Breast epithelium (tissue), 4 donors: ENCODE measurements around the gene ITGAX. TPM values are rescaled to one million over a fixed set of nuclear protein-coding genes. Genes with fewer than 3 reads are reported as not detected.
"Not testable (repeated sequence)": the region's sequence is repeated elsewhere in the genome, so short reads cannot be mapped to it uniquely, and the experiment has no call there.

ENCODE experiments used
- DNase-seq, 2 donors: peaks; one replicate each; pipeline ENCODE4 v3.0.0-alpha.2; 2019; ENCODE audit warnings: low spot score in 2 of 2
- H3K27ac ChIP-seq, 2 donors: fragments of 200-600 bp; sonication (generic) in 1 of 2; one replicate each; pipeline ENCODE4 v1.5.1; 2016 to 2019; ENCODE audit warnings: mild to moderate bottlenecking in 1 of 2
- H3K27me3 ChIP-seq, 2 donors: fragments of 200-600 bp; sonication (generic) in 1 of 2; one replicate each; pipeline versions ENCODE4 v1.5.1 to v1.6.0; 2017 to 2019; ENCODE audit warnings: control low read depth in 1 of 2, mild to moderate bottlenecking in 1 of 2
- H3K36me3 ChIP-seq: fragments of 200-600 bp; one replicate; pipeline ENCODE4 v1.5.1; 2019
- H3K4me1 ChIP-seq, 2 donors: fragments of 200-600 bp; sonication (generic); one replicate each; pipeline ENCODE4 v1.5.1; 2016 to 2019; ENCODE audit warnings: control low read depth in 1 of 2
- H3K4me3 ChIP-seq, 3 donors: fragments of 200-600 bp; sonication (generic); 1 replicate in 2 of 3; 2 replicates in 1 of 3; pipeline ENCODE4 v1.5.1; 2016 to 2019; ENCODE audit warnings: mild to moderate bottlenecking in 3 of 3, moderate library complexity in 2 of 3
- H3K9me3 ChIP-seq, 2 donors: fragments of 200-600 bp; sonication (generic) in 1 of 2; one replicate each; pipeline ENCODE4 v1.5.1; 2016 to 2019; ENCODE audit warnings: control low read depth in 1 of 2
- POLR2A ChIP-seq: fragments of 450-650 bp; IDR thresholded peaks from one replicate; pipeline ENCODE4 v1.6.1; 2016; ENCODE audit warnings: antibody characterized with exemption, mild to moderate bottlenecking, moderate library complexity
- POLR2AphosphoS5 ChIP-seq, 3 donors: sonication (generic); formaldehyde crosslinking; IDR thresholded peaks; one replicate each; pipeline ENCODE4 v1.6.1; 2017; ENCODE audit warnings: antibody characterized with exemption in 3 of 3
- intact Hi-C: fragments of 100-400 bp; cut with DNase I; formaldehyde crosslinking; loops from one replicate; pipeline ENCODE4 v1.15.1; 2023; ENCODE audit warnings: low total_unique reads
- total RNA-seq, 3 donors: library from RNA; depleted of rRNA; stranded (reverse); fragments of >200 nt; gene quantifications; one replicate each; pipeline ENCODE4 v1.1.0, GENCODE V29; 2016
- TF ChIP-seq, protein P1 (sequence below), 3 donors: fragments of 450-650 bp; IDR thresholded peaks; one replicate each; pipeline ENCODE4 v1.5.1; 2016 to 2017; ENCODE audit warnings: antibody characterized with exemption in 3 of 3, mild to moderate bottlenecking in 3 of 3, moderate library complexity in 3 of 3

ITGAX gene
- total RNA-seq, 3 donors from 2014 or later: 3.6 to 16.8 (median 5.1) TPM

DNA sequence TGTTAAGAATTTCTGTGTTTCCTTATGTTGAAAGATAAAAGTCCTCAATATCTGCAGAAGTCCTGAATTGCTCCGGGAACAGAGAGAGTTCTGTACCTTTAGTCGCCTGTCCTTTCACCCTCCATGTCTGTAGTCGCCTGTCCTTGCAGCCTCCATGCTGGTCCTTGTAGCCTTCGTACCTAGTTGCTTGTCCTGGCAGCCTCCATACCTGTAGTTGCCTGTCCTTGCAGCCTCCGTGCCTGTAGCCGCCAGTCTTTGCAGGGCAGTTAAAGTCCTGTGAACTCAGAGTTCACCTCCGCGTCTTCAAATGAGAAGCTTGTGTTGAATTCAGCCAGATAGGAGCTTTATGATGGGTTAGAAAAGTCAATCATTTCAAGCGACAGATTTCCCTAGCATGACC is 19.5 kb upstream of the ITGAX start:
- Histone ChIP-seq H3K4me3 (no peak overlapping the region), H3K27ac (no peak overlapping the region), H3K9me3 (no peaks in the 10 kb centered on the region), H3K36me3 (no peaks in the 10 kb centered on the region), H3K27me3 (peaks cover 0 to 26% of the 10 kb centered on the region in 2 donors), H3K4me1 (no peaks in the 10 kb centered on the region)
- no peak for DNase-seq
- TF ChIP-seq POLR2A (no peak), POLR2AphosphoS5 (IDR thresholded peaks at IDR 0.05) (no peak)
- TF ChIP-seq, protein P1, sequence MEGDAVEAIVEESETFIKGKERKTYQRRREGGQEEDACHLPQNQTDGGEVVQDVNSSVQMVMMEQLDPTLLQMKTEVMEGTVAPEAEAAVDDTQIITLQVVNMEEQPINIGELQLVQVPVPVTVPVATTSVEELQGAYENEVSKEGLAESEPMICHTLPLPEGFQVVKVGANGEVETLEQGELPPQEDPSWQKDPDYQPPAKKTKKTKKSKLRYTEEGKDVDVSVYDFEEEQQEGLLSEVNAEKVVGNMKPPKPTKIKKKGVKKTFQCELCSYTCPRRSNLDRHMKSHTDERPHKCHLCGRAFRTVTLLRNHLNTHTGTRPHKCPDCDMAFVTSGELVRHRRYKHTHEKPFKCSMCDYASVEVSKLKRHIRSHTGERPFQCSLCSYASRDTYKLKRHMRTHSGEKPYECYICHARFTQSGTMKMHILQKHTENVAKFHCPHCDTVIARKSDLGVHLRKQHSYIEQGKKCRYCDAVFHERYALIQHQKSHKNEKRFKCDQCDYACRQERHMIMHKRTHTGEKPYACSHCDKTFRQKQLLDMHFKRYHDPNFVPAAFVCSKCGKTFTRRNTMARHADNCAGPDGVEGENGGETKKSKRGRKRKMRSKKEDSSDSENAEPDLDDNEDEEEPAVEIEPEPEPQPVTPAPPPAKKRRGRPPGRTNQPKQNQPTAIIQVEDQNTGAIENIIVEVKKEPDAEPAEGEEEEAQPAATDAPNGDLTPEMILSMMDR (IDR thresholded peaks at IDR 0.05): no peak
- intact Hi-C loops: no loop called here

DNA sequence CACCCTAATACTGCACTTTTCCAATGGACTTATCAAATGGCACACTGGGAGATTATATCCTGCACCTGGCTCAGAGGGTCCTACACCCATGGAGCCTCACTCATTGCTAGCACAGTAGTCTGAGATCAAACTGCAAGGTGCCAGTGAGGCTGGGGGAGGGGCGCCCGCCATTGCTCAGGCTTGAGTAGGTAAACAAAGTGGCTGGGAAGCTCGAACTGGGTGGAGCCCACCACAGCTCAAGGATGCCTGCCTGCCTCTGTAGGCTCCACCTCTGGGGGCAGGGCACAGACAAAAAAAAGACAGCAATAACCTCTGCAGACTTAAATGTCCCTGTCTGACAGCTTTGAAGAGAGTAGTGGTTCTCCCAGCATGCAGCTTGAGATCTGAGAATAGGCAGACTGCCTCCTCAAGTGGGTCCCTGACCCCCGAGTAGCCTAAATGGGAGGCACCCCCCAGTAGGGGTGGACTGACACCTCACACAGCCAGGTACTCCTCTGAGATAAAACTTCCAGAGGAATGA is 16.8 kb upstream of the ITGAX start:
- intact Hi-C loops, H3K27ac ChIP-seq, H3K27me3 ChIP-seq, H3K4me1 ChIP-seq, H3K4me3 ChIP-seq, H3K9me3 ChIP-seq, H3K36me3 ChIP-seq, DNase-seq: not testable (repeated sequence)

DNA sequence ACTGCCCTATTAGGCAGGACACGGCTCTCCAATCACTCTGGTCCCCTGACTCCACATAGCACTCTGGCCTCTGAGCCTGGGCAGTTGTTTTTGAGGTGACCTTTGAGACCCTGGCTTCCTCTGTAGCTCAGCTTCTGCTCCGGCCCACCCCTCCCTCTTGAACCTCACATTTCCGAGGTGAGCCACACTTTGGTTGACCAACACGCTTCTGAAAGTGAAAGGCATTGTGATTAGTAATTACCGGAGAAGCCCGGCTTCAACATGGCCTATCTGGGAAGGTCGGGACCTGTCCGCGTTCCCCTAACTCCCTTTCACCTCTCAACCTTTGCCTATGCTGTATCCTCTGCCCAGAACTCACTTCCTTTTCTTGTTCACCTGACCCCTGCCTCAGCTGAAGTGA is 10.3 kb upstream of the ITGAX start:
- Histone ChIP-seq H3K27me3 (no peaks in the 10 kb centered on the region), H3K4me1 (no peaks in the 10 kb centered on the region), H3K36me3 (no peaks in the 10 kb centered on the region), H3K27ac (no peak overlapping the region), H3K4me3 (no peak overlapping the region), H3K9me3 (no peaks in the 10 kb centered on the region)
- DNase-seq: no peak
- intact Hi-C loops: no loop called here
- no peak for TF ChIP-seq POLR2A
- TF ChIP-seq, protein P1 (IDR thresholded peaks at IDR 0.05): no peak
- no peak for TF ChIP-seq POLR2AphosphoS5 (IDR thresholded peaks at IDR 0.05)

DNA sequence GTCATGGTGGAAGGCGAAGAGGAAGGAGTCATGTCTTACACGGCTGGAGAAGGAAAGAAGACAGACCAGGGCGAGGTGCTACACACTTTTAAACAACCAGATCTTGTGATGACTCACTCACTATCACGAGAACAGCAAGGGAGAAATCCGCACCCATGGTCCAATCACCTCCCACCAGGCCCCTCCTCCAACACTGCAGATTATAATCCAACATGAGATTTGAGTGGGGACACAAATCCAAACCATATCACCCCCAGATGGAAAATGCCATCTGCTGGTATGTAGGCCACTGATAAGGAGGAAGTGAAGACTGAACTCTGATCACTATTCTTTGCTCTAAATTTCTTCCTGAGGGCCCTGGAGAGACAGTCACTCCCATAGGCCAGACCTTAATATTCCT is 7.5 kb upstream of the ITGAX start:
- peaks cover 0 to 5% of the 10 kb centered on the region in 2 donors for H3K27me3 ChIP-seq
- no peak for DNase-seq
- TF ChIP-seq POLR2AphosphoS5 (IDR thresholded peaks at IDR 0.05) (no peak), POLR2A (no peak)
- TF ChIP-seq, protein P1 (IDR thresholded peaks at IDR 0.05): no peak
- H3K4me3 ChIP-seq: no peak overlapping the region
- no peaks in the 10 kb centered on the region for H3K36me3 ChIP-seq
- no peaks in the 10 kb centered on the region for H3K4me1 ChIP-seq
- H3K9me3 ChIP-seq: no peaks in the 10 kb centered on the region
- intact Hi-C loops: no loop called here
- H3K27ac ChIP-seq: no peak overlapping the region

DNA sequence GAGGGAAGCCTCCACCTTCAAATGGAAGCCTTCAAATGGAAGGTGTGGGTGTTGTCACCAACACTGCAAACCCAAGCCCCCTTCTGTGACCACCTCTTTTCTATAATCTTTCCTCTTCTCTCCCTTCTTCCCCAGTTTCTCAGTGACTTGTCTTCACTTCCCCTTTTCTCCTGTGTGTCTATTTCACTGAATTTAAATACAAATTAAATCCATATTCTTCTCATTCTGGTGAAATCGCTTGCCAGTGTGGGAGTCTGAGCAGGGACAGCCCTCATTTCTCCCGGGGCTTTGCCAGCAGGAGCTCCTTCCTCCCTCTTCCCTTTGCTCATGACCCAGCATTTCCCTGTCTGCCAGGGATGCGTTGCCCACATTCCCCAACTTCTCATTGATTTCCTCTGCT is 6.4 kb upstream of the ITGAX start:
- no peak for DNase-seq
- intact Hi-C loops: no loop called here
- Histone ChIP-seq H3K27me3 (peaks cover 0 to 5% of the 10 kb centered on the region in 2 donors), H3K27ac (no peak overlapping the region), H3K4me1 (no peaks in the 10 kb centered on the region), H3K4me3 (no peak overlapping the region), H3K36me3 (no peaks in the 10 kb centered on the region), H3K9me3 (no peaks in the 10 kb centered on the region)
- TF ChIP-seq POLR2A: no peak
- no peak for TF ChIP-seq POLR2AphosphoS5 (IDR thresholded peaks at IDR 0.05)
- TF ChIP-seq, protein P1 (IDR thresholded peaks at IDR 0.05): no peak
